ENCODE measurements around the gene APCDD1L.

- no peak for TF ChIP-seq POLR2A (IDR thresholded peaks at IDR 0.05)
- TF ChIP-seq CTCF (IDR thresholded peaks at IDR 0.05): no peak
These were observed 36.4 kb upstream of the APCDD1L start for GRCh38 chr20:58551631-58552030.

All from esophagus squamous epithelium (tissue), 4 donors.